SK-N-SH (cell line): ENCODE data around the gene MND1.

Experiments used
- CHD2 ChIP-seq: fragments of 150-350 bp; IDR thresholded peaks from 2 replicates; pipeline ENCODE4 v1.6.1; 2018; ENCODE audit warnings: low read length; ENCODE audit not compliant: partially characterized antibody
- ELF1 ChIP-seq: IDR thresholded peaks from 2 replicates; pipeline ENCODE4 v1.4.0; 2012
- FOXJ3 ChIP-seq: sonication (generic); formaldehyde crosslinking; IDR thresholded peaks from 2 replicates; pipeline ENCODE4 v1.5.1; 2020; ENCODE audit warnings: mild to moderate bottlenecking, missing genetic modification reagents
- NFIC ChIP-seq: IDR thresholded peaks from 2 replicates; pipeline ENCODE4 v1.4.0; 2012; ENCODE audit warnings: borderline replicate concordance
- RAD21 ChIP-seq: IDR thresholded peaks from 2 replicates; pipeline ENCODE4 v1.6.1; 2012; ENCODE audit warnings: mild to moderate bottlenecking, low read length
- RCOR1 ChIP-seq: fragments of 150-350 bp; IDR thresholded peaks from 2 replicates; pipeline ENCODE4 v1.6.1; 2017; ENCODE audit warnings: antibody characterized with exemption, low read length
- USF2 ChIP-seq: fragments of 150-350 bp; IDR thresholded peaks from 2 replicates; pipeline ENCODE4 v1.6.1; 2017; ENCODE audit warnings: antibody characterized with exemption, low read length, low read depth, borderline replicate concordance
- TF ChIP-seq, protein P1 (sequence below): fragments of 200-600 bp; sonication (generic); IDR thresholded peaks from 2 replicates; pipeline ENCODE4 v1.6.1; 2017; ENCODE audit warnings: antibody characterized with exemption, mild to moderate bottlenecking, moderate library complexity
- TF ChIP-seq, protein P2 (sequence below): IDR thresholded peaks from 2 replicates; pipeline ENCODE4 v1.6.1; 2012; ENCODE audit warnings: mild to moderate bottlenecking, low read depth, low read length, moderate library complexity

GRCh38 chr4:153324046-153324445 lies 20.4 kb upstream of the MND1 start:
- TF ChIP-seq, protein P1, sequence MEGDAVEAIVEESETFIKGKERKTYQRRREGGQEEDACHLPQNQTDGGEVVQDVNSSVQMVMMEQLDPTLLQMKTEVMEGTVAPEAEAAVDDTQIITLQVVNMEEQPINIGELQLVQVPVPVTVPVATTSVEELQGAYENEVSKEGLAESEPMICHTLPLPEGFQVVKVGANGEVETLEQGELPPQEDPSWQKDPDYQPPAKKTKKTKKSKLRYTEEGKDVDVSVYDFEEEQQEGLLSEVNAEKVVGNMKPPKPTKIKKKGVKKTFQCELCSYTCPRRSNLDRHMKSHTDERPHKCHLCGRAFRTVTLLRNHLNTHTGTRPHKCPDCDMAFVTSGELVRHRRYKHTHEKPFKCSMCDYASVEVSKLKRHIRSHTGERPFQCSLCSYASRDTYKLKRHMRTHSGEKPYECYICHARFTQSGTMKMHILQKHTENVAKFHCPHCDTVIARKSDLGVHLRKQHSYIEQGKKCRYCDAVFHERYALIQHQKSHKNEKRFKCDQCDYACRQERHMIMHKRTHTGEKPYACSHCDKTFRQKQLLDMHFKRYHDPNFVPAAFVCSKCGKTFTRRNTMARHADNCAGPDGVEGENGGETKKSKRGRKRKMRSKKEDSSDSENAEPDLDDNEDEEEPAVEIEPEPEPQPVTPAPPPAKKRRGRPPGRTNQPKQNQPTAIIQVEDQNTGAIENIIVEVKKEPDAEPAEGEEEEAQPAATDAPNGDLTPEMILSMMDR, result no peak
- TF ChIP-seq CHD2 (no peak), FOXJ3 (CRISPR knock-in tag) (no peak), USF2 (no peak), ELF1 (no peak), RCOR1 (no peak), RAD21 (no peak), NFIC (no peak)
- TF ChIP-seq, protein P2, sequence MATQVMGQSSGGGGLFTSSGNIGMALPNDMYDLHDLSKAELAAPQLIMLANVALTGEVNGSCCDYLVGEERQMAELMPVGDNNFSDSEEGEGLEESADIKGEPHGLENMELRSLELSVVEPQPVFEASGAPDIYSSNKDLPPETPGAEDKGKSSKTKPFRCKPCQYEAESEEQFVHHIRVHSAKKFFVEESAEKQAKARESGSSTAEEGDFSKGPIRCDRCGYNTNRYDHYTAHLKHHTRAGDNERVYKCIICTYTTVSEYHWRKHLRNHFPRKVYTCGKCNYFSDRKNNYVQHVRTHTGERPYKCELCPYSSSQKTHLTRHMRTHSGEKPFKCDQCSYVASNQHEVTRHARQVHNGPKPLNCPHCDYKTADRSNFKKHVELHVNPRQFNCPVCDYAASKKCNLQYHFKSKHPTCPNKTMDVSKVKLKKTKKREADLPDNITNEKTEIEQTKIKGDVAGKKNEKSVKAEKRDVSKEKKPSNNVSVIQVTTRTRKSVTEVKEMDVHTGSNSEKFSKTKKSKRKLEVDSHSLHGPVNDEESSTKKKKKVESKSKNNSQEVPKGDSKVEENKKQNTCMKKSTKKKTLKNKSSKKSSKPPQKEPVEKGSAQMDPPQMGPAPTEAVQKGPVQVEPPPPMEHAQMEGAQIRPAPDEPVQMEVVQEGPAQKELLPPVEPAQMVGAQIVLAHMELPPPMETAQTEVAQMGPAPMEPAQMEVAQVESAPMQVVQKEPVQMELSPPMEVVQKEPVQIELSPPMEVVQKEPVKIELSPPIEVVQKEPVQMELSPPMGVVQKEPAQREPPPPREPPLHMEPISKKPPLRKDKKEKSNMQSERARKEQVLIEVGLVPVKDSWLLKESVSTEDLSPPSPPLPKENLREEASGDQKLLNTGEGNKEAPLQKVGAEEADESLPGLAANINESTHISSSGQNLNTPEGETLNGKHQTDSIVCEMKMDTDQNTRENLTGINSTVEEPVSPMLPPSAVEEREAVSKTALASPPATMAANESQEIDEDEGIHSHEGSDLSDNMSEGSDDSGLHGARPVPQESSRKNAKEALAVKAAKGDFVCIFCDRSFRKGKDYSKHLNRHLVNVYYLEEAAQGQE, result no peak
